ENCODE results near the gene CRYL1.

CRYL1 gene

DNA sequence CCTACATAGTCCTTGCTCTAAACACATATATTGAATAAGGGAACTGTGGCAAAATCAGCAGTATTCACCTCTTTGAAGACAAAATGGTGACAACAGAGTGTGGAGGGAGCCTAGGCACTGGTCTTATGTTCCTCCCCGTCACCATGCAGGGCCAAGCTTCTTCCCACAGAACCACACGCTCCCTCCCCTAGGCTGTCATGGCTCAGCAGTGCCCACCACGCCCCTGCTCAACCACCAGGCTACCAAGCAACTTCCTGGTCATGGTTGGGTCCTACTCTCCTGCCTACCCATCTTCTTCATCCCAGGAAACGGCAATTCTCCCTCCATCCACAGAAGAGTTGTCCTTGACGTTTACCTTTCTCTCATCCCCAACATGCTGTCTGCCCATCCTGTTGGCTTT is 126.1 kb downstream of the CRYL1 start:
- no peaks in the 10 kb centered on the region for H3K27me3 ChIP-seq (ENCODE audit: insufficient read depth, poor library complexity, severe bottlenecking)
- no peak overlapping the region for H3K4me3 ChIP-seq (replicated peaks; ENCODE audit: insufficient read depth, low read length)
- no peak for DNase-seq (ENCODE audit: low read depth in 1 of 2, low spot score in 1 of 2)
- H3K27ac ChIP-seq (replicated peaks), result no peak overlapping the region
- TF ChIP-seq SPI1 (IDR thresholded peaks at IDR 0.05; ENCODE audit: borderline replicate concordance, low read depth) (no peak), GABPA (IDR thresholded peaks at IDR 0.05; ENCODE audit: low read depth) (no peak), POLR2AphosphoS5 (IDR thresholded peaks at IDR 0.05; ENCODE audit: low read depth) (no peak)
- TF ChIP-seq, protein P1, sequence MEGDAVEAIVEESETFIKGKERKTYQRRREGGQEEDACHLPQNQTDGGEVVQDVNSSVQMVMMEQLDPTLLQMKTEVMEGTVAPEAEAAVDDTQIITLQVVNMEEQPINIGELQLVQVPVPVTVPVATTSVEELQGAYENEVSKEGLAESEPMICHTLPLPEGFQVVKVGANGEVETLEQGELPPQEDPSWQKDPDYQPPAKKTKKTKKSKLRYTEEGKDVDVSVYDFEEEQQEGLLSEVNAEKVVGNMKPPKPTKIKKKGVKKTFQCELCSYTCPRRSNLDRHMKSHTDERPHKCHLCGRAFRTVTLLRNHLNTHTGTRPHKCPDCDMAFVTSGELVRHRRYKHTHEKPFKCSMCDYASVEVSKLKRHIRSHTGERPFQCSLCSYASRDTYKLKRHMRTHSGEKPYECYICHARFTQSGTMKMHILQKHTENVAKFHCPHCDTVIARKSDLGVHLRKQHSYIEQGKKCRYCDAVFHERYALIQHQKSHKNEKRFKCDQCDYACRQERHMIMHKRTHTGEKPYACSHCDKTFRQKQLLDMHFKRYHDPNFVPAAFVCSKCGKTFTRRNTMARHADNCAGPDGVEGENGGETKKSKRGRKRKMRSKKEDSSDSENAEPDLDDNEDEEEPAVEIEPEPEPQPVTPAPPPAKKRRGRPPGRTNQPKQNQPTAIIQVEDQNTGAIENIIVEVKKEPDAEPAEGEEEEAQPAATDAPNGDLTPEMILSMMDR (IDR thresholded peaks at IDR 0.05; ENCODE audit: insufficient read depth, low read length), result no peak
- TF ChIP-seq, protein P2, sequence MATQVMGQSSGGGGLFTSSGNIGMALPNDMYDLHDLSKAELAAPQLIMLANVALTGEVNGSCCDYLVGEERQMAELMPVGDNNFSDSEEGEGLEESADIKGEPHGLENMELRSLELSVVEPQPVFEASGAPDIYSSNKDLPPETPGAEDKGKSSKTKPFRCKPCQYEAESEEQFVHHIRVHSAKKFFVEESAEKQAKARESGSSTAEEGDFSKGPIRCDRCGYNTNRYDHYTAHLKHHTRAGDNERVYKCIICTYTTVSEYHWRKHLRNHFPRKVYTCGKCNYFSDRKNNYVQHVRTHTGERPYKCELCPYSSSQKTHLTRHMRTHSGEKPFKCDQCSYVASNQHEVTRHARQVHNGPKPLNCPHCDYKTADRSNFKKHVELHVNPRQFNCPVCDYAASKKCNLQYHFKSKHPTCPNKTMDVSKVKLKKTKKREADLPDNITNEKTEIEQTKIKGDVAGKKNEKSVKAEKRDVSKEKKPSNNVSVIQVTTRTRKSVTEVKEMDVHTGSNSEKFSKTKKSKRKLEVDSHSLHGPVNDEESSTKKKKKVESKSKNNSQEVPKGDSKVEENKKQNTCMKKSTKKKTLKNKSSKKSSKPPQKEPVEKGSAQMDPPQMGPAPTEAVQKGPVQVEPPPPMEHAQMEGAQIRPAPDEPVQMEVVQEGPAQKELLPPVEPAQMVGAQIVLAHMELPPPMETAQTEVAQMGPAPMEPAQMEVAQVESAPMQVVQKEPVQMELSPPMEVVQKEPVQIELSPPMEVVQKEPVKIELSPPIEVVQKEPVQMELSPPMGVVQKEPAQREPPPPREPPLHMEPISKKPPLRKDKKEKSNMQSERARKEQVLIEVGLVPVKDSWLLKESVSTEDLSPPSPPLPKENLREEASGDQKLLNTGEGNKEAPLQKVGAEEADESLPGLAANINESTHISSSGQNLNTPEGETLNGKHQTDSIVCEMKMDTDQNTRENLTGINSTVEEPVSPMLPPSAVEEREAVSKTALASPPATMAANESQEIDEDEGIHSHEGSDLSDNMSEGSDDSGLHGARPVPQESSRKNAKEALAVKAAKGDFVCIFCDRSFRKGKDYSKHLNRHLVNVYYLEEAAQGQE (IDR thresholded peaks at IDR 0.05; ENCODE audit: insufficient replicate concordance, low read depth), result no peak

DNA sequence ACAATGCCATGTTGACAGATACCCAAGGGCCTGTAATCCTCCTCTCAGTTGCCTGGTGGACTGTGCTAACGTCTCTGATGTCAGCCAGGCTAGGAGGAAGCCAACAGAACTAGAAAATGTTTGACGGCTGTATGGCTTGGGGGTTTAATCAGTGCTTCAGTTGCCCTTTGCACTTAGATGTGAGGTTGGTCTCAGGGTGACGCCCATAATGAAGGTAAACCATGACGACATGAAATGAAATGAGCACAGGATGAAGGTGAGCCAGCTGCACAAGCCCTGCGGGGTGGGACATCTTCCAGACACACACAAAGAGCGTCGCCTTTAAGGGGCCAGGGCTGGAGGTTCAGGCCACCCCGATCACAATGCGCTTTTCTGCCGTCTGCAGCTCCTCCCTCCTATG is 127.2 kb downstream of the CRYL1 start:
- Histone ChIP-seq H3K4me3 (replicated peaks; ENCODE audit: insufficient read depth, low read length) (no peak overlapping the region), H3K27ac (replicated peaks) (no peak overlapping the region), H3K27me3 (ENCODE audit: insufficient read depth, poor library complexity, severe bottlenecking) (no peaks in the 10 kb centered on the region)
- DNase-seq (ENCODE audit: low read depth in 1 of 2, low spot score in 1 of 2), result no peak
- TF ChIP-seq SPI1 (IDR thresholded peaks at IDR 0.05; ENCODE audit: borderline replicate concordance, low read depth), result no peak
- TF ChIP-seq, protein P2 (IDR thresholded peaks at IDR 0.05; ENCODE audit: insufficient replicate concordance, low read depth), result no peak
- TF ChIP-seq POLR2AphosphoS5 (IDR thresholded peaks at IDR 0.05; ENCODE audit: low read depth), result no peak
- TF ChIP-seq, protein P1 (IDR thresholded peaks at IDR 0.05; ENCODE audit: insufficient read depth, low read length), result no peak
- no peak for TF ChIP-seq GABPA (IDR thresholded peaks at IDR 0.05; ENCODE audit: low read depth)

DNA sequence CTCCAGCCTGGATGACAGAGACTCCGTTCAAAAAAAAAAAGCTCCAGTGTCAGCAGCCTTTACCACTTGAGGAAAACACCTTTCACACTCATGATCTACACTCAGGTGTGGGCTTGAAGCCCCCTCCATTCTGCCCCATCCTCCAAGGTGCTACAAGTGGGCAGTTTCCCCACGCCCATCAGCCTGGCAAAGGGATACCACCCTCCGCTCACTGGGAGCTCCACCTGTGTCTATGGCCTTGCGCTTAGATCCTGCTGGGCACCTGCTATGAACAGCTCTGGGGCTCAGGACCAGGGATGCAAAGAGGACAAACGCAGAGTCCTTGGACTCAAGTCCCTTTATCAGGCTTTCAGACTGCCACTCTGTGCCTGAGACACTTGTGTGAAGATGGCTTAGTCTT is 127.8 kb downstream of the CRYL1 start:
- no peak overlapping the region for H3K4me3 ChIP-seq (replicated peaks; ENCODE audit: insufficient read depth, low read length)
- no peak for DNase-seq (ENCODE audit: low read depth in 1 of 2, low spot score in 1 of 2)
- H3K27ac ChIP-seq (replicated peaks), result no peak overlapping the region
- TF ChIP-seq, protein P1 (IDR thresholded peaks at IDR 0.05; ENCODE audit: insufficient read depth, low read length), result no peak
- TF ChIP-seq, protein P2 (IDR thresholded peaks at IDR 0.05; ENCODE audit: insufficient replicate concordance, low read depth), result no peak
- TF ChIP-seq SPI1 (IDR thresholded peaks at IDR 0.05; ENCODE audit: borderline replicate concordance, low read depth) (no peak), GABPA (IDR thresholded peaks at IDR 0.05; ENCODE audit: low read depth) (no peak), POLR2AphosphoS5 (IDR thresholded peaks at IDR 0.05; ENCODE audit: low read depth) (no peak)
- H3K27me3 ChIP-seq (ENCODE audit: insufficient read depth, poor library complexity, severe bottlenecking), result no peaks in the 10 kb centered on the region
